ENCODE data around the gene RGPD3. TPM values are rescaled to one million over a fixed set of nuclear protein-coding genes. Genes with fewer than 3 reads are reported as not detected.

RGPD3 gene
- total and polyA plus RNA-seq, 2 donors (not counting 1 experiment from before 2014, with no cell fraction given) = 0.16 to 0.37 TPM

- intact Hi-C loops (cut with micrococcal nuclease) = no loop called here
- Histone ChIP-seq H3K4me3 (ENCODE audit: control extremely low read depth in 1 of 5, extremely low read depth in 1 of 5, insufficient read depth in 1 of 5, low read depth in 2 of 5, low read length in 4 of 5) (no peak overlapping the region), H3K9me3 (ENCODE audit: control extremely low read depth in 1 of 3, control insufficient read depth in 2 of 3, insufficient read depth in 1 of 3, low read length in 2 of 3) (no peaks in the 10 kb centered on the region), H2AFZ (ENCODE audit: insufficient read depth, low read depth, low read length, poor library complexity, severe bottlenecking) (no peak overlapping the region), H3K79me2 (ENCODE audit: control insufficient read depth, insufficient read depth, low read length) (no peaks in the 10 kb centered on the region), H3K27me3 (replicated peaks in 1 of 4; ENCODE audit: control extremely low read depth in 1 of 4, control insufficient read depth in 3 of 4, insufficient read depth in 4 of 4, low read length in 3 of 4) (peaks cover 0 to 4% (median 0%) of the 10 kb centered on the region in 4 experiments), H3K9ac (ENCODE audit: low read length) (no peak overlapping the region), H3K27ac (ENCODE audit: low read length in 2 of 2) (no peak overlapping the region), H4K20me1 (ENCODE audit: control insufficient read depth, insufficient read depth, low read length, poor library complexity, severe bottlenecking) (no peaks in the 10 kb centered on the region), H3K4me1 (ENCODE audit: control insufficient read depth in 2 of 2, insufficient read depth in 2 of 2, low read length in 2 of 2) (no peaks in the 10 kb centered on the region), H3K4me2 (replicated peaks; ENCODE audit: low read depth, low read length, poor library complexity, severe bottlenecking) (no peak overlapping the region), H3K36me3 (replicated peaks in 1 of 2; ENCODE audit: control extremely low read depth in 1 of 2, control insufficient read depth in 1 of 2, extremely low read depth in 1 of 2, insufficient read depth in 2 of 2, low read length in 1 of 2) (no peaks in the 10 kb centered on the region)
- no peaks in the 10 kb centered on the region for H3K9me3 Mint-ChIP-seq (ENCODE audit: insufficient read depth)
- no peak overlapping the region for H3K4me3 Mint-ChIP-seq
- H3K27ac Mint-ChIP-seq = no peak overlapping the region
- CTCF ChIA-PET = no interaction called here
- ATAC-seq (ENCODE audit: low read depth) (no peak), DNase-seq (no peak)
- TF ChIP-seq EZH2 (IDR thresholded peaks at IDR 0.05; ENCODE audit: borderline replicate concordance, insufficient read depth, low read depth, low read length, poor library complexity, severe bottlenecking) (no peak), CTCF (IDR thresholded peaks at IDR 0.05) (no peak)
- no peaks in the 10 kb centered on the region for H3K4me1 Mint-ChIP-seq
- H3K27me3 Mint-ChIP-seq = peaks cover 14% of the 10 kb centered on the region
- no CpG with 5 or more reads among the region's 5 CpGs for WGBS (ENCODE audit: insufficient coverage)
- POLR2A ChIA-PET = no interaction called here
Measured at GRCh38 chr2:106353676-106354075, 114.5 kb downstream of the RGPD3 start.

- peaks cover 0 to 4% (median 0%) of the 10 kb centered on the region in 4 experiments for H3K27me3 ChIP-seq (replicated peaks in 1 of 4; ENCODE audit: control extremely low read depth in 1 of 4, control insufficient read depth in 3 of 4, insufficient read depth in 4 of 4, low read length in 3 of 4)
- no peaks in the 10 kb centered on the region for H3K79me2 ChIP-seq (ENCODE audit: control insufficient read depth, insufficient read depth, low read length)
- H3K27ac Mint-ChIP-seq = no peak overlapping the region
- POLR2A ChIA-PET = no interaction called here
- H2AFZ ChIP-seq (ENCODE audit: insufficient read depth, low read depth, low read length, poor library complexity, severe bottlenecking) = no peak overlapping the region
- no peak overlapping the region for H3K27ac ChIP-seq (ENCODE audit: low read length in 2 of 2)
- no peaks in the 10 kb centered on the region for H4K20me1 ChIP-seq (ENCODE audit: control insufficient read depth, insufficient read depth, low read length, poor library complexity, severe bottlenecking)
- no CpG with 5 or more reads among the region's 2 CpGs for WGBS (ENCODE audit: insufficient coverage)
- no peaks in the 10 kb centered on the region for H3K9me3 ChIP-seq (ENCODE audit: control extremely low read depth in 1 of 3, control insufficient read depth in 2 of 3, insufficient read depth in 1 of 3, low read length in 2 of 3)
- peaks cover 21% of the 10 kb centered on the region for H3K27me3 Mint-ChIP-seq
- ATAC-seq (ENCODE audit: low read depth) (no peak), DNase-seq (no peak)
- H3K4me1 Mint-ChIP-seq = no peaks in the 10 kb centered on the region
- TF ChIP-seq CTCF (IDR thresholded peaks at IDR 0.05) (no peak), EZH2 (IDR thresholded peaks at IDR 0.05; ENCODE audit: borderline replicate concordance, insufficient read depth, low read depth, low read length, poor library complexity, severe bottlenecking) (no peak)
- no peaks in the 10 kb centered on the region for H3K9me3 Mint-ChIP-seq (ENCODE audit: insufficient read depth)
- H3K9ac ChIP-seq (ENCODE audit: low read length) = no peak overlapping the region
- intact Hi-C loops (cut with micrococcal nuclease) = no loop called here
- CTCF ChIA-PET = no interaction called here
- no peak overlapping the region for H3K4me3 Mint-ChIP-seq
- no peaks in the 10 kb centered on the region for H3K4me1 ChIP-seq (ENCODE audit: control insufficient read depth in 2 of 2, insufficient read depth in 2 of 2, low read length in 2 of 2)
- no peak overlapping the region for H3K4me3 ChIP-seq (ENCODE audit: control extremely low read depth in 1 of 5, extremely low read depth in 1 of 5, insufficient read depth in 1 of 5, low read depth in 2 of 5, low read length in 4 of 5)
- no peak overlapping the region for H3K4me2 ChIP-seq (replicated peaks; ENCODE audit: low read depth, low read length, poor library complexity, severe bottlenecking)
- H3K36me3 ChIP-seq (replicated peaks in 1 of 2; ENCODE audit: control extremely low read depth in 1 of 2, control insufficient read depth in 1 of 2, extremely low read depth in 1 of 2, insufficient read depth in 2 of 2, low read length in 1 of 2) = no peaks in the 10 kb centered on the region
Measured at GRCh38 chr2:106350980-106351379, 117.2 kb downstream of the RGPD3 start.

Measured in B cell (primary cell).